Progenitor cell of endocrine pancreas (in vitro differentiated cells): Measurements from ENCODE around the gene MED23. TPM values are rescaled to one million over a fixed set of nuclear protein-coding genes. Genes with fewer than 3 reads are reported as not detected.

Experiments used
- DNase-seq: peaks from one replicate; pipeline ENCODE4 v3.0.0; 2021; ENCODE audit warnings: low spot score; ENCODE audit not compliant: unreplicated experiment
- H3K27ac Mint-ChIP-seq: 2 replicates; pipeline ENCODE4 v1.8.0; 2021; ENCODE audit warnings: mild to moderate bottlenecking, moderate library complexity, mixed read lengths
- H3K27me3 Mint-ChIP-seq: 2 replicates; pipeline ENCODE4 v1.8.0; 2021; ENCODE audit warnings: mixed read lengths
- H3K36me3 Mint-ChIP-seq: 2 replicates; pipeline ENCODE4 v1.8.0; 2022; ENCODE audit warnings: mixed read lengths; ENCODE audit not compliant: insufficient read depth
- H3K4me1 Mint-ChIP-seq: 2 replicates; pipeline ENCODE4 v1.8.0; 2021; ENCODE audit warnings: low read depth, mixed read lengths
- H3K4me3 Mint-ChIP-seq: 2 replicates; pipeline ENCODE4 v1.8.0; 2021; ENCODE audit warnings: low read depth, mild to moderate bottlenecking, moderate library complexity, mixed read lengths
- H3K9me3 Mint-ChIP-seq: 2 replicates; pipeline ENCODE4 v1.8.0; 2021; ENCODE audit warnings: low read depth, mixed read lengths
- CTCF ChIP-seq: fragments of 200-600 bp; sonication (generic); IDR thresholded peaks from one replicate; pipeline ENCODE4 v1.5.0; 2021; ENCODE audit warnings: antibody characterized with exemption, mild to moderate bottlenecking; ENCODE audit not compliant: unreplicated experiment
- total RNA-seq: library from RNA; stranded (reverse); gene quantifications from 2 replicates; pipeline ENCODE4 v1.2.1, GENCODE V29; 2021

MED23 gene
- total RNA-seq, 1 donor from 2014 or later = 39.4 TPM

- H3K27me3 Mint-ChIP-seq = no peaks in the 10 kb centered on the region
- H3K36me3 Mint-ChIP-seq = no peaks in the 10 kb centered on the region
- no peak for DNase-seq
- no peaks in the 10 kb centered on the region for H3K4me1 Mint-ChIP-seq
- no peak within 1 kb of the TSS for H3K4me3 Mint-ChIP-seq
- no peaks in the 10 kb centered on the region for H3K9me3 Mint-ChIP-seq
- TF ChIP-seq CTCF = no peak
- H3K27ac Mint-ChIP-seq = no peak within 1 kb of the TSS
Measured at GRCh38 chr6:131636880-131637792, 9.1 kb upstream of the MED23 start, which contains the start of gene ENPP3. ENPP3 (plus strand) TSS chr6:131637302; CDS start chr6:131637385, 83 bp downstream.

GRCh38 chr6:131635384-131636340, 7.6 kb upstream of the MED23 start:
- no peak overlapping the region for H3K4me3 Mint-ChIP-seq
- no peak overlapping the region for H3K27ac Mint-ChIP-seq
- H3K9me3 Mint-ChIP-seq = no peaks in the 10 kb centered on the region
- no peaks in the 10 kb centered on the region for H3K36me3 Mint-ChIP-seq
- H3K27me3 Mint-ChIP-seq = no peaks in the 10 kb centered on the region
- TF ChIP-seq CTCF = no peak
- no peak for DNase-seq
- no peaks in the 10 kb centered on the region for H3K4me1 Mint-ChIP-seq

- TF ChIP-seq CTCF = no peak
- DNase-seq = no peak
- H3K4me3 Mint-ChIP-seq = no peak overlapping the region
Measured at GRCh38 chr6:131631625-131632289, 3.7 kb upstream of the MED23 start.

GRCh38 chr6:131629651-131630050, 1.6 kb upstream of the MED23 start:
- DNase-seq = no peak
- Mint-ChIP-seq H3K27ac (no peak overlapping the region), H3K36me3 (peaks cover under 1% of the 10 kb centered on the region), H3K9me3 (no peaks in the 10 kb centered on the region), H3K27me3 (peaks cover 3% of the 10 kb centered on the region), H3K4me3 (no peak overlapping the region), H3K4me1 (peaks cover 9% of the 10 kb centered on the region)
- no peak for TF ChIP-seq CTCF

More at GRCh38 chr6:131631625-131632289, 3.7 kb upstream of the MED23 start:
- Mint-ChIP-seq H3K27me3 (peaks cover 3% of the 10 kb centered on the region), H3K4me1 (peaks cover 9% of the 10 kb centered on the region), H3K36me3 (no peaks in the 10 kb centered on the region), H3K27ac (no peak overlapping the region), H3K9me3 (no peaks in the 10 kb centered on the region)
